RKO (cell line): Measurements from ENCODE around the gene AGXT.

Experiments used
- DNase-seq: peaks from one replicate; pipeline ENCODE4 v3.0.0-alpha.2; 2016; ENCODE audit warnings: low spot score

Gene AGXT

DNA sequence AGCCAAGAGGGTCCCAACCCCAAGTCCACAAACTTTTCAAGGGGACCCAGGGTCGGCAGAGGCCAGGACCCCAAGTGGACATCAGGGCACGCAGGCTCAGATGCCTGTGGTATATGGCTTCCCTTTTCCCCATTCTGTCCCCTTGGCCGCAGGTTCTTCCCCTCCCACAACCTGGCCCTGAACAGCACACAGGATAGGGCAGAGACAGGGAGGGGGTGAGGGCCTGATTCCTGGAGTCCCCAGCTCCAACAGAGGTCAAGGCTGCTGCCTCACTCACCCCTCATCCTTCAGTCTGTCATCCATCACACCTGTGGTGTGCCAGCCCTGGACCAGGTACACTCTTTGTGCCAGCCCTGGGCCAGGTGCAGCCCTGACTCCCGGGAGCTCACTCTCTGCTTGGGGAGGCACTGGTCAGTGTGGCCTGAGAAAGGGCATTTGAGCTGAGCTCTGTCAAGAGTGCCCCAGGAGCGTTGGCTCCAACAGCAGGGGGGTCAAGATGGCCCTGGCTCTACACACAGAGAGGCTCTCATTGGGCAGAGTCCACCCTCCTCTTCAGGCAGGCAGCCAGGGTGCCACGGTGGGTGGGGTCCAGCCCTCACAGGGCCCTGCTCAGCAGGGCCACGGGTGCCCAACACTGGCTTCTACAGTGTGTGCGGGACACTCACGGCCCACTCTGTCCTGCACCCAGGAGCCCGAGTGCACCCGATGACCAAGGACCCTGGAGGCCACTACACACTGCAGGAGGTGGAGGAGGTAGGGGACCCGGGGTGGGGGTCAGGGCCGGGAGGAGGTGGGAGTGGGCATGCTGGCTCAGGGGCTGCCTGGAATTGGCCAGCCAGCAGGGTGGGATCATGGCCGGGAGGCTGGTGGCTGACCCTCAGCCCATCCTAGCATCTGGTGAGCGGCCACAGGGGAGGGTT, 1.6 kb downstream of the AGXT start:
- DNase-seq = no peak

DNA sequence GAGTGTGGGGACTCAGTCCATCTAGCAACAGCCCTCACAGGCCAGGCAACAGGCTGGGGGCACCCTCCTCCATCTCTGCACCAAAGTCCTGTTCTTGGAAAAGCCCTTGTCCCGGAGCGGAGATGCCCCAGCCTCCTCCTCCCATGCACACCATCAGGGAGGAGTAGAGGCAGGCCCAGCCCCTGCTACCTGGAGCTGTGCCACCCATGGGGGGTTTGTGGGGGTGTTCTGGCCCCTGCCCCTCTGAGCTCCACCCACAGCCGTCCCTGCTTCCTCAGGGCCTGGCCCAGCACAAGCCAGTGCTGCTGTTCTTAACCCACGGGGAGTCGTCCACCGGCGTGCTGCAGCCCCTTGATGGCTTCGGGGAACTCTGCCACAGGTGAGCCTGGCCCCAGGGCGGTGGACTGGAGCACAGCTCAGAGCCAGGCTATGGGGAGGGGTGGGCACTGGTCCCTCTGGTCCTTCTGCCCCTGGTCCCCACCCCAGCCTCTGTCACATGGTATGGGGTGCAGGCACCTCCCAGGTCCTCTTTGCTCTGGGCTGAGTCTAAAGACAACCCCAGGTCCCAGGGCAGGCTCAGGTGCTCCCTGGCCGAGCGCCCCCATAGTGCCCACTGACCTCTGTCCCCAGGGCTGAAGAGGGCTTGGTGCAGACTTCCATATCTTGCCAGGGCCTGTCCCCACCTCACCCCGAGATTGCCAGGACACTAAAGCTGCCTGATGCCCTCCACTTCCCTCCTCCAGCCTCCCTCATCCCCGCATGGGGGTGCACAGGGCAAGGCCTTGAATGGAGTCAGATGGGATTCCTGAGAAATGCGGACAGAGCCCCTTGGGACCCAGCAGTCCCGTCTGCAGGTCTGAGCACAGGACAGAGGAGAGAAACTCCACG, 2.7 kb downstream of the AGXT start:
- no peak for DNase-seq

DNA sequence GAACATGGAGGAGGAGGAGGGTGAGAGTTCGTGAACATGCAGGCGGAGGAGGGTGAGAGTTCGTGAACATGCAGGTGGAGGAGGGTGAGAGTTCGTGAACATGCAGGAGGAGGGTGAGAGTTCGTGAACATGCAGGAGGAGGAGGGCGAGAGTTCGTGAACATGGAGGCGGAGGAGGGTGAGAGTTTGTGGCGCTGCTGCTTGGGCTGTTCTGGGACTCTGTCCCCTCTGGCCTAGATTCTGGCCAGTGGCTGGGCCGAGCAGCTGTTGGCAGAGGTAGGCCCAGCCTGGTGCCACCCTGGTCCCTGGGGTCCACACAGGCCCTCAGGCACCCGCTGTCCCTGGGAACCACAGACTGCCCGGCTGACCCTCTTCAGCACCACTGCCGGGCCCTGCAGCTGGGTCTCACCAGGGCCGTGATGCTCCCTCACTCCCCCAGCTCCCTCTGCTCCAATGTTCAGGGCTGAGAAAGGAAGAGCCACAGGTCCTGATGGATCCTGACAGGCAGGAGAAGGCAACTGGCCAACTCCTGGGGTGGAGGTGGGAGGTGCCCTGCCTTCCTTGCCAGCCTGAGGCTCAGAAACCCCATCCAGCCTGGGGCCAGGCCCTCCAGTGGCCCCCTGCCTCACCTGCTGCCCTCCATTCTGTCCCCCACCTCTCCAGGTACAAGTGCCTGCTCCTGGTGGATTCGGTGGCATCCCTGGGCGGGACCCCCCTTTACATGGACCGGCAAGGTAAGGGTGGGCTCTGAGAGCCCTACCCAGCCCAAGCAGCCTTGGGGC, 3.9 kb downstream of the AGXT start:
- DNase-seq = no peak

DNA sequence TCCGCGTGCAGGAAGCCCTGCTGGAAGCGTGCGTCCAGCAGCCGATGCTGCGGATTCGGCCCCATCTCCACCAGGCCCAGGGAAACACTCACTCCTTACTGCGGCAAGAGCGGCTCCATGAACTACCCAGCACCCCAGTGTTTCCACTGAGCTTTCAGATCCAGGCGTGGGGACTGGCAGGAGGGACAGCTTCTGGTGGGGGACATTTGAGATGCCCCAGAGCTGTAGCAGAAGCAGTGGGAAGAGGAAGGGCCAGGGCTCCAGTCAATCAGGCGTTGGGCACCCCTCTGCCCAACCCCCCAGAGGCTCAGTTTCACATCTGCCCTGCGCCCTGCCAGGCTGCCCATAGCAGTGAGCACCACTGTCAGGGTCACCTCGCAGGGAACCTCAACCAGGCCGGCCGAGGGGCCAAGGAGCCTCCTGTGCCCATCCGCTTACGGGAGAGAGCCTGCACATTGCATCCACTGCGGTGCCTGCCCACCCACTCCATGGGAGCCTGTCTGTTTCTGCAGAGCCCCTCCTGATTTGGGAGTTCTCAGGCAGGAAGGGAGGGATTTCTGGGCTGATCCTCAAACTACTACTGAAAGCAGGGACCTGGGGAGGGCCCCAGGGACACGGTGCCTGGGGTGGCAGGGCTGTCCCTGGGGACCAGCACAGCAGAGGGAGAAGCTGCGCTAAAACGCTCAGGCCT, 4.6 kb downstream of the AGXT start:
- no peak for DNase-seq

DNA sequence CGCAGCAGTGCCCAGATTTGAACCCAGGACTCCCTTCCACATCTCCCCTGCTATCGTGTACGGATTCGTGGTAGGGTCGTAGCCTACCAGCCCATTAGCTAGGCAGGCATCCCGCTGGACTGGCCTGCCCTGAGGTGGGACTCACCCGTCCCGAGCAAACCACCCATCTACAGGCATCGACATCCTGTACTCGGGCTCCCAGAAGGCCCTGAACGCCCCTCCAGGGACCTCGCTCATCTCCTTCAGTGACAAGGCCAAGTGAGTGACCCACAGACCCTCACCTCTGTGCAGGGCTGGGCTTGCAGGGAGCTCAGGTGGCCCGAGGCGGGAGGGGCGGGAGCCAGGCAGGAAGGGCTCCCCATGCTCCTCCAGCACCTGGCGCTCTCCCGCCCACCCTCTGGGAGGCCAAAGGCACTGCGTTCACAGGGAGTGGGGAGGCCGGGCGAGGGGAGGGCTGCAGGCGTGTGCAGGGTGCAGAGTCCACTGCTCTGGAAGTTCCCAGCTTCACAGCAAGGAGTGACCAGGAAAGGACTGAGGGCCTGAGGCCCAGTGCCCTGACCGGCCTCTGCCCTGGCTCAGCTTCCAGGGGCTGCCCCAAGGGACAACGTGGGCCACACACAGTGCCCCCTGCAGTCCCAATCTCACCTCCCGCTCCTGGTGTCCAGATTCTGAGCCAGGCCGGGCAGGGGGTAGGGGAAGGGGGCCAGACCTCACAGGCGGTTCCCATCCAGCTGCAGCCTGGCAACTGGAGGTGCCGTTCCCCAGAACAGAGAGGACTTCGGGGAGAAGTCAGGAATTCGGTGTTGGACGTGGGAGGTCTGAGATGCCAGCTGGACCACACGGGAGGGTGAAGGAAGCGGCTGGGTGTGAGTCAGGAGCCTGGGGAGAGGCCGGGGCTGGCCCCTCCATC, 5.4 kb downstream of the AGXT start:
- DNase-seq = no peak

DNA sequence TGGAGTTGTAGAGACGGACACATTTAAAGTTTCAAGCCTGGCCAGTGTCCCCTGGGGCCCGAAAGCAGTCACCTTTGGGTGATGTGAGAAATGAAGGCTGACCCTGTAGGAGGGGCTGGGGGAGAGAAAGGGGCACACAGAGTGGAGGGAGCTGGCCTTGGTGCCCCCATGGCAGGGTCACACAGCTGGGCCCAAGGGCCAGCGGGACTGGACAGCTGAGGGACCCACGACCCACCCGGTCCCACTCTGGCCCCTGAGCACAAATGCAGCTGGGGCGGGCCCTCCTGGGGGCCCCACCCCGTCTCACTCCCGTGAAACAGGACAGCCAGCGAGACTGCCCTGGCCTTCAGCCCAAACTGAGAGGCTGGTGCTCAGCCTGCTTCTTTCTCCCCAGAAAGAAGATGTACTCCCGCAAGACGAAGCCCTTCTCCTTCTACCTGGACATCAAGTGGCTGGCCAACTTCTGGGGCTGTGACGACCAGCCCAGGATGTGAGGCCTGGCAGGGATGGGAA, 6.1 kb downstream of the AGXT start:
- no peak for DNase-seq

DNA sequence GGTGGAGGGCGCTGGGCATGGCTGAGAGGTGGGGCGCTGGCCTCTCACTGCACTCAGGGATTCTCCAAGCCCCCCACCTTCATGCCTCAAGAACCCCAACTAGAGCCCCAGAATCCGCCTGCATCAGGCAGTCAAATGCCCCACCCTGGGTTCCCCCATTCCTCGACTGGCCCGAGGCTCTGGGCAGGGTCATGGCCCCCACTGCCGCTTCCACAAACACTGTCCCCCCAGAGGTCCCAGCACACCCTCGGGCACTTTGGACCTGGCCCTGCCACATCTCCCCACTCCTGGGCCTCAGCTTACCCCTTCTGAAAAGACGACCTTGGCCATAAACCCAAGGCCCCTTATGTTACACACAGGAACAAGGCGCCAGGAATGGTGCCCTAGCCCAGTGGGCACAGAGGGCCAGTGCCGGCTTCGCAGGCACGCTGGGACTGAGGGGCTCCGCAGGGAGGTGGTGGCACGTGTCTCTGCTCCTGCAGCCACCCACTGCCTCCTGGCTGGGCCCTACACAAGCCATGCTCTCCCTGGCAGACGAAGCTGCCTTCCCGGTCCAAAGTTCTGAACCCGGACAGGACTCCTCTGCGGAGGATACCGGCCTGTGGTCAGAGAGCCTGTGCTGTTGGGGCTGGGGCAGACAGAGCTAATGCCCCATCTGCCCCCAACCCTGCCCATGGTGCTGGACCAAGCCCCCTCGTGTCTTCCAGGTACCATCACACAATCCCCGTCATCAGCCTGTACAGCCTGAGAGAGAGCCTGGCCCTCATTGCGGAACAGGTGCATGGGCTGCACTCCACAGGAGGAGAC, 6.8 kb downstream of the AGXT start:
- no peak for DNase-seq

DNA sequence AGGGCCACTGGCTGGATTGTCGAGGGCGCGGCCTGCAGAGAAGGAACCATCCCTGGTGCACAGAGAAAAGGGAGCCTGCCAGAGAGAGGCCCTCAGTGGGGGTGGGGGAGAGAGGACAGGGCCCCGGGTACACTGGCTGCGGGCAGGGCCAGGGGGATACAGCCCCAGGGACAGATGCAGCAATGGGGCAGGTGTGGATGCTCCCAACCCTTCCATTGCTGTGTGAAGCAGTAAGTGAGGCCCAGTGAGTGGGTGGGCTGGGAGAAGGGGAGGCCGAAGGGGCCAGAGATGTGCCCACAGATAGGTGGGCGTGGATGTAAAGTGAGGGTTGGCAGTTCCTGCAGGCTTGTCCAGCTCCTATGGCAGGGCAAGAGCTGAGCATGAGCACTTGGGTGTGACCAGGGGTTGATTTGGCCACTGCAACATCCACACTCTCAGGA, 7.4 kb downstream of the AGXT start:
- DNase-seq = no peak

DNA sequence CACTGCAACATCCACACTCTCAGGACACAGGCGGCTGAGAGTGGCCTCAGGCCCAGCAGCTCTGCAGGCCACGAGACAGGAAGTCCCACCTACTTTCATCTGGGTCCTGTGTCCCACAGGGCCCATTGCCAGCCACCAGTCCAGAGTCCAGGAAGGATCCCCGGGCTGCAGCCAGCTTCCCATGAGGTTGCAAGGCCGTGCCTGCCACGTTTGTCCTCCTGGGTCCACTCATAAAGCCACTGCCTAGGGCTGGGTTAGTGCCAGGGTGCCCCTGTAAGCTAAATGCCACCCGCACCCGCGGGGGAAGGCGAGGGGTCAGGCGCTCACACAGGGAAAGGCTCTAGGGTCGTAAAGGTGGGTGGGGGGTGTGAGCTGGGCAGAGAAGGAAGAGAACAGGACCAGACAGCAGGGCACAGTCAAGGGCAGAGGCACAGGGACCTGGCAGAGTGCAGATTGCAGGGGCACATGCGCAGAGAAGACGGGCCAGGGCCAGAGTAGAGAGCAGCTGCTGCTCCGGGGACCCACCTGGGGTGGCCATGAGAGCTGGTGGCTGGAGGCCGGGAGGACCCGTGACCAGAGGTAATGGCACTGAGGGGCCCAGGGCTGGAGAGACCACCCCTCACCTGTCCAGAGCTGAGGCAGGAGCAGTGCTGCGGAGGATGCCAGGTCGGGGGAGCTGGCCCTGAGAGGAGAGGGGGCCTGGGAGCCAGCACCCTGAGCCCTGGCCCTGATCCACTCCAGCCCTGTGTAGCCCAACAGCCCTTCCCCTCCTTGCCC, 8.0 kb downstream of the AGXT start:
- no peak for DNase-seq

DNA sequence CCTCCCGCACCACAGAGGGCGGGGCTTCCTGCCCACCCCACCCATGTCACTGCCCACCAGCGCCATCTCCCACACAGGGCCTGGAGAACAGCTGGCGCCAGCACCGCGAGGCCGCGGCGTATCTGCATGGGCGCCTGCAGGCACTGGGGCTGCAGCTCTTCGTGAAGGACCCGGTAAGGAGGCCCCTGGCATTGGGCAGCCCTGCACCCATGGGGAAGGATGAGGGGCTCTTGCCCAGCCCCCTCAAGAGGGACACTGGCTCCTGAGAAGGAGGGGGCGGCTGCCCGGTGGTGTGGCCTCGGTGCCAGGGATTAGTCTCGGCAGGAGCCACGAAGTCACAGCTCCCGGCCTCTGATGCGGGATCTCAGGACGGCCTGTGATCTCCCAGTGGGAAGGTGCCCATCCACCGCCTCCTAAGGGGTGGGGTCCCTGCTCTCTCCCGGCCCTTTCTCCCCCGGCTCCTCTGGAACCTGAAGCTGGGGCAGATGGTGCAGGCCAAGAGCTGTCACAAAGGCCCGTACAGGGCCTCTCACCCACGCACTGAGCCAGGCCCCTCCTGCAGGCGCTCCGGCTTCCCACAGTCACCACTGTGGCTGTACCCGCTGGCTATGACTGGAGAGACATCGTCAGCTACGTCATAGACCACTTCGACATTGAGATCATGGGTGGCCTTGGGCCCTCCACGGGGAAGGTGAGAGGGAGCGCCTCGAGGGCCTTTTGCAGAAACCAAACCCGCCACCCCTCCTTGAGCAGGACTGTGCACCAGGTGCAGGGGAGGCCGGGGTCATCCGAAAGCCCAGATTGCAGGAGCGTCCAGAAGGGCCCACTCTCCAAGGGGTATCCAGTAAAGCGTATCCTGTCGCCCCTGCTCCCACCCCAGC, 9.1 kb downstream of the AGXT start:
- DNase-seq = no peak

DNA sequence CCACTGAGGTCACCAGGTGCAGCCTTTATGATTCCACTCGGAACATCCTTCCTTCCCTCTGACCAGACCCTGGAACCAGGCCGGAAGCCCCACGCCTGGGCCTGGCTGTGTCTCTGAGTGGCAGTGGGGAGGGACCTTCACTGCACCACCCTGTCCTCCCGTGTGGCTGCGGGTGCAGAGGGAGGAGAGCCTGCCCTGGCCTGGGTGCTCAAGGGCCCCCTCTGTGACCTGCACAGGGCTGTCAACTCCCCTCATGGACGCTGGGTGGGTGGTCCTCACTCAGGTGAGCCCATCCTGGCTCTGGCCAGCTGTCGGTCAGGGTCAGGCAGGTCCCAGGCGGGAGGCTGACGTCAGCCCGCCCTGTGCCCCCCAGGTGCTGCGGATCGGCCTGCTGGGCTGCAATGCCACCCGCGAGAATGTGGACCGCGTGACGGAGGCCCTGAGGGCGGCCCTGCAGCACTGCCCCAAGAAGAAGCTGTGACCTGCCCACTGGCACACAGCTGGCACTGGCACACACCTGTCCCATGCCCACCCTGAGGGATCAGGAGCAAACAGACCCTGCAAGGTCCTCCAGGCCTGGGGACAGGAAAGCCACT, 9.8 kb downstream of the AGXT start:
- DNase-seq = no peak

DNA sequence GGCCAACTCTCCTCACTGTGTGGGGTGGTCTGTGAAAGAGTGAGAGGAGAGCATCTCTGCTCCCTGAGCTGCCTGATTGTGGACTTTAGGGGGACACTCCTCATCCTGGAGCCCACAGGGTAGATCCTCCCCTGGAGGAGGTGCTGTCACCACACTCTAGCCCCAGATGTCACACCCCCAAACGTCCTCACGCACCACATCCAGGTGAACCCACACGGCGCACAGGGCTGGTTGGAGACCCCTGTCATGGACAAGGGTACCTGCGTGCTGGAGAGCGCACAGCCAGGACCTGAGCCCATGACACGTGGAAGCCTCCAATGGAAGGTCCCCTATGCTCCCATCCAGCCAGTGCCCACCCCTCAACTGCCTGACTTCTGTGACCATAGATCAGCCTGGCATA, 10.5 kb downstream of the AGXT start:
- DNase-seq = no peak

DNA sequence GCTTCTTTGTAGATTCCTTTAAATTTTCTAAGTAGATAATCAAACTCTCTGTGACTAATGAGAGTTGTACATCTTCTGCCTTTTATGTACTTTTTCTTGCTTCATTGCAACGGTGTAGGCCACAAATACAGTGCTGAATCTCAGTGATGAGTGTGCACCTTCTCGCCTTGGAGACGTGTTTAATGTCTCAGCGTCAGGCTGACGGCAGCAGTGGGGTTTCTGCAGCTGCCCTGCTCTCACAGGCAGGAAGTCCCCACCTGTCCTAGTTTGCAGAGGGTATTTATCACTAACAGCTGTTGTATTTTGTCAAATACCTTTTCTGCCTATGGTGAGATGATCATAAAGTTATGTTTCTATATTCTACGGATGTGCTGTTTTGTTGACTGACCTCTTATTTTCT, 13.3 kb downstream of the AGXT start:
- no peak for DNase-seq

DNA sequence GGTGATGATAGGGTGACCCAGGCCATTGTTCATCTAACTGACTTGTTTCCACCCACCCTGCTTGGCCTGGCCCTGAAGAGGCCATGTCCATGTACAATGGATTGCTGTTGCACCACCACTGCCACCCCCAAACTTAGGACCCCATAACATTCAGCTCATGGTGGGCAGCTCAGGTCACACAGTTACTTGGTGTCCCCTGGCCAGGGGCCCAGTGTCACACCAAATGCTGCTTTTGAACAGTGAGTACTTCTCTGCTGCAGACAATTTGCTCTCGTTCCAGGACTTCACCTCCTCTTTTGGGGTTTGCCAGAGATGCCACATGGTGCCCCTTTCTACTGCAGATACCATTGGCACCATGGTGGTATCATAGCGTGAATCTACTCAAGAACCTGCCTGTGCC, 15.6 kb downstream of the AGXT start:
- DNase-seq = no peak

DNA sequence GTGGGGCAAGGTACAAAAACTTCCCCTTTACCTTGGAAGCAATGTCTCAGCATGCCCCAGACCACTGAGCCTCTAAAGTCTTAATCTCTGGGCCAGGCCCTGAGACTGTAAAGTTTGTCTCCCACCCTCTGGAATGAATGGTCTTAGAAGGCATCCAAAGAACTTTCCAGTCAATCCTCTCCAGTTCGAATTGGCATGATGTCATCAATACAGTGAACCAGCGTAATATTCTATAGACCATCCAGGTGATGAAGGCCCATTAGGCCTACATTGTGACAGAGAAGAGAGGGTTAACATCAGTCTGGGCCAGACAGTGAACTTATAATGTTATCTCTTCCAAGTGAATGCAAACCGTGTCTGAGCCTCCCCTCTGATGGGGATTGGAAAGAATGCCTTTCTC, 16.1 kb downstream of the AGXT start:
- DNase-seq = no peak

DNA sequence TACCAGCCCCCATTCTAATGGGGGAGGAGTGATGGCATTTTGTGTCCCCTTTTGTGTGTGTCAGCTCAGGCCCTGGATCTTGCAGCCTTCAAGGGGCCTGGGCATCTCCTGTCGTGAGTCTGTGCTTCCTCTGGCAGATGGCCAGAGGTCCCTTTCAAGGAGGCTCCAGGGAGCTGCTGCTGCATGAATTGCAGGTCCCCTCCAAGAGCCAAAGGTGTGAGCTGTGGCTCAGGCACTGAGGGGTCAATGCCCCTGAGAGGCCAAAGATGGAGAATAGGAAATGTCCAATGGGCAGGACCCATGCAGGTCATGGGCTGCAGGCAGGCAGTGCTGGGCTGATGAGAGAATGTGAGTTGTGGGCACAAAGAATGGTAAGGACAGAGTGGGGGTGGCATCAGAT, 16.9 kb downstream of the AGXT start:
- no peak for DNase-seq

DNA sequence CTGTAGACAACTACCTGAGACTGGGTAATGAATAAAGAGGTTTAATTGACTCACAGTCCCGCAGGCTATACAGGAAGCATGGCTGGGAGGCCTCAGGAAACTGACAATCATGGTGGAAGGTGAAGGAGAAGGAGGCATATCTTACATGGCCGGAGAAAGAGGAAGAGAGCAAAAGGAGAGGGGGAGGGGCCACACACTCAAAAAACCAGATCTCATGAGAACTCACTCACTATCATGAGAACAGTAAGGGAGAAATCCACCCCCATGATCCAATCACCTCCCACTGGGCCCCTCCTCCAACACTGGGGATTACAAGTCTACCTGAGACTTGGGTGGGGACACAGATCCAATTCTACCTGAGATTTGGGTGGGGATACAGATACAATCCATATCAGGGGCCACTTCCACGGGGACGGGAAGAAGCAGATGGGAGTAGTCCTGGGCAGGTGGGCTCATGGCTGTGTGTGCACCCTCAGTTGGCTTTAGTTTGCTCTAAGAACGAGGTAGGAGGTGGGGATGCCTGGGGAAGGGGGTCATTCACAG, 17.5 kb downstream of the AGXT start:
- DNase-seq = no peak
